Vein endothelial cell (primary cell): ENCODE measurements around the gene FAM24A. TPM values are rescaled to one million over a fixed set of nuclear protein-coding genes. Genes with fewer than 3 reads are reported as not detected.

Experiments
- total RNA-seq: library from RNA; depleted of rRNA; stranded (reverse); fragments of >200 nt; gene quantifications from 2 replicates; pipeline ENCODE4 v1.2.3, GENCODE V29; 2012

The FAM24A gene, protein sequence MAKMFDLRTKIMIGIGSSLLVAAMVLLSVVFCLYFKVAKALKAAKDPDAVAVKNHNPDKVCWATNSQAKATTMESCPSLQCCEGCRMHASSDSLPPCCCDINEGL
- total RNA-seq: not detected in 2 replicates

DNA sequence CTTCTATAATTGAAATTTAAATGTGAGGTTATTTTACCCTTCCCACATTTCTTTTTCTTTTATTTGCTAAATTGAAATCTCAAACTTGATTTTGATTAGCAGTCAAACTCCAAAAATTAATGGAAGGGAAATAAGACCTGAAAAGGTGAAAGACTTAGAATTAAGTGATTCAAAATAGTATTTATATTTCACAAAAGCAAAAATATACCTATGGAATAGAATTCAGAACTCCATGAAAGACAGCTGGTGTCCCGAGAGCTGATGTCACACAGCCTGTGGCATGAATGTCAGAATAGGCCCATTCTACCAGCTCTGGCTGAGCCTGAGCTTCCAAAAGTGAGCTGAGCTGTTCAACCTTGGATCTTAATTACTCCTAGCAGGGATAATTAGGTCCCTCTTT lies at the start of gene FAM24A:
Gene FAM24A, plus strand, starts transcription at position 301 of the 400 bp plus-strand sequence. CDS start 1,025 bp downstream, outside the sequence.

GRCh38 chr10:122879339-122880273 lies 30.8 kb upstream of the FAM24A start, which contains the start of gene FAM24B:
Gene FAM24B (minus strand): TSS chr10:122879581. CDS start chr10:122850515, 29,066 bp downstream.

DNA sequence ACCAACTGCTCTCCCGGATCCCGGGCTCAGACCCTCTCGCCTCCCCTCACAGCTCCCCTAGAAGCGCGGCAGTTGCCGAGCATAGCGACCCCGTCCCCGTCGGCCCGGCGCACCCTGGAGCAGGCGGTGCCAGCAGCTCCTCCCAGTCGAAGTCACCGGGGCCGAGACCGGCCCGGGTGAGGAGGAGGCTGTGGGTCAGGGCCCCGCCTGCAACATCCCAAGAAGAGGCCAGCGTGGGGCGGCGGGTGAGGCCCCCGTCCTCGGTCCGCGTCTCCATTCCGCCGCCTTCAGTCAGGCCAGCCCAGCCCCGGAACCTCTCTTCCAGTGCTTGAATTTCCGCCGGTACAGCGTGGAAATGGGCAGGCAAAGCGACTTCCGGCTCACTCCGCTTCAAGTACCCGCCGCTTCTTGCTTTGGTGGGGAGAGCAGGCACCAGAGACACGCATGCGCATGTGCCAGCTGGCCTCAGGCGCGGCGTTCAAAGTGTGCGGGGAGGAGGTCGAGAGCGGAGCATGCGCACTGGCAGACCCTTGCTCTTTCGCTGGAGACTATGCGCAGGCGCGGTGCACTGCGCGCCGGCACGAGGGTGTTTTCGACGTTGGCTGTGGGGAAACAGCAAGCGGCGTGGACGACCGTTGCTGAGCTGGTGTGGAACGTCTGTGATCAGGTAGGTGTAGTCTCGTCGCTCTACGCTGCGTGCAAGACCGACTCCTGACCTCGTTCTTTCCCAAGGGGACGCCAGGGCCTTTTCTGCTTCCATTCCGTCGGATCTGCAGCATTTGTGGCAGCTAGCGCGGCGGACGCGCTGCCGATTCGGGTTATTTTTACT lies 43.7 kb downstream of the FAM24A start, which contains the start of gene C10orf88:
Gene C10orf88, minus strand, starts transcription at position 326 of the 829 bp plus-strand sequence. Its CDS starts 49 bp downstream, at position 277.

Other genes starting within 250 kb of the FAM24A start
- gene C10orf120, start 210.8 kb upstream of the FAM24A start, total RNA-seq: not detected in 2 replicates
- 0.65 and 0.86 TPM in 2 replicates for gene CUZD1, start 64.8 kb upstream of the FAM24A start, total RNA-seq
- gene FAM24B, start 31.0 kb upstream of the FAM24A start, total RNA-seq: 5.4 and 5.6 TPM in 2 replicates
- 8.2 and 10.5 TPM in 2 replicates for gene C10orf88, start 43.6 kb downstream of the FAM24A start, total RNA-seq
- 4.6 and 5.2 TPM in 2 replicates for gene PSTK, start 69.8 kb downstream of the FAM24A start, total RNA-seq
- gene IKZF5, start 98.2 kb downstream of the FAM24A start, total RNA-seq: 5.7 and 6.9 TPM in 2 replicates
- gene ACADSB, start 98.4 kb downstream of the FAM24A start, total RNA-seq: 3.3 and 5.3 TPM in 2 replicates
- gene HMX3, start 225.4 kb downstream of the FAM24A start, total RNA-seq: not detected in 2 replicates
- gene HMX2, start 237.5 kb downstream of the FAM24A start, total RNA-seq: not detected in 2 replicates
- gene BUB3, start 243.8 kb downstream of the FAM24A start, total RNA-seq: 146 and 203 TPM in 2 replicates